Pons (tissue), 1 donor: ENCODE measurements around the gene KBTBD6.
"Not testable (repeated sequence)": the region's sequence is repeated elsewhere in the genome, so short reads cannot be mapped to it uniquely, and the experiment has no call there.

Source experiments
- DNase-seq: peaks from one replicate; pipeline ENCODE4 v3.0.0-alpha.2; 2016; ENCODE audit warnings: low spot score

KBTBD6 gene

DNA sequence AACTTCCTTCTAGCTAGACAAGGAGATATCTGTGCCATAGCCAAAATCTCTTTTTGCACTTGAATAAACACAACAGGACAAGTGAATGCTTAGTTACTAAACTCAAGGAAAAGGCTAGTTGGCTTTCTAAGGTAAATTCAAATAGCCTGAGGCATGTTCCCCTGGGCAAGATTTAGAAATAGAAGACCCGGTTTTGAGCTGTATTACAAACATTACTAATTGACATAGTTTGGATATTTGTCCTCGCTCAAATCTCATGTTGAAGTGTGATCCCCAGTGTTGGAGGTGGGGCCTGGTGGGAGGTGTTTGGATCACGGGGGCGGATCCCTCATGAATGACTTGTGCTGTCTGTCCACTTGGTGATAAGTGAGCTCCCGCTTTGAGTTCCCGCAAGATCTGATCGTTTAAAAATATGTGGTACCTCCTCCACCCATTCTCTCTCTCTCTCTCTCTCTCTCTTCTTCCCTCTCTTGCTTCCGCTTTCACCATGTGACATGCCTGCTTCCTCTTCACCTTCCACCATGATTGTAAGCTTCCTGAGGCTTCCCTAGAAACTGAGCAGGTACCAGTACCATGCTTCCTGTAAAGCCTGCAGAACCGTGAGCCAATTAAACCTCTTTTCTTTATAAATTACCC lies 3.9 kb upstream of the KBTBD6 start:
- no peak for DNase-seq

DNA sequence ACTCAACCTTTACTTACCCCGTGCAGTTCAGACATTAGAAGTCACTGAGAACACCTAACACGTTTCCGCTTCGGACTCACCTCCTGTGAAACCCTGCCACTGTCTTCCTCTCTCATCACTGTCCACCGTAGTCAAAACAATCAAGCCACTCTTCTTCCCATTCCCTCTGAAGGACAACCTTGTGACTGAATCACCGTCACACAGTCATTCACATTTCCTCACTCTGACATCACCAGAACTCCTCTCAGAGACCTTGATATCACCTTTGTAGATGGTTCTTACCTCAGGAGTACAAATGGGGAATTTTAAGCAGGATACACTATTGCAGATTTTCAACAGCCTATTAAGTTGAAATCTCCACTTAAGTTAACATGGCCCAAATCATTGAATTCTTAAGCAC lies 1.3 kb upstream of the KBTBD6 start:
- no peak for DNase-seq

DNA sequence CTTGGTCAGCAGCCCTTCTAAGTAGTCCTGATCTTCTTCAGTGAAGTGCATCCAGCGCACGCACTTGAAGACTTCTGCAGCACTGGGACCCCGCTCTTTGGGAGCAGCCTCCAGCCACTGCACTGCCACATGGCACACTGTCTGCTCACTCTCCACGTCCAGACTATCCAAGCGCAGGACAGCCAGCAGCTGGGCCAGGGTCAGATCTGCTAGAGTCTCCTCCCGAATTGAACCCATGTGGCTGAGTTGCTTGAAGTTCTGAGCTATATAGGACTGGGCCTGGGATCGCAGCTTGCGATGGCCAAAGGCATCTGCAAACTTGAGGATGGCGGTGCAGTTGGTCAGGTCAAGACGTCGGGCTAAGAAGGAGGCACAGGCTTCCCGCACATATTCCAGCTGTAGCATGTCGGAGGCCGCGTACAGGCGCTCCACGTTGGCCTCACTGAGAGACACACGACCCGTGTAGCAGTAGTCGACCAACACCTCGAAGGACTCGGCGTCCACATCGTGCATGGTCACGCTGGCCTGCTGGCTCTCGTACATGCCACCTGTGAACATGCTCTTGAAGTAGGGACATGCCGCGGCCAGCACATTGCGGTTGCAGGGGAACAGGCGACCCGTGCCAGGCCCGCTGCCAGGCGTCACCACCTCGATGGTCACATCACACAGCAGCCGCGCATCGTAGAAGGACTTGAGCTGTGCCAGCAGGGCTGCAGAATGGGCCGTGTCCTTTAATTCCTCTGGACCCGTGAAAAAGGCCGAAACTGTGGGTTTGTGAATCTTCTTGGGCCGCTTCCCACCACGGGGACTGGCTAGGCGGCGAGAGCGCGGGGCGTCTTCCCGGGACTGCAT lies 716 bp downstream of the KBTBD6 start:
- DNase-seq, result not testable (repeated sequence)

DNA sequence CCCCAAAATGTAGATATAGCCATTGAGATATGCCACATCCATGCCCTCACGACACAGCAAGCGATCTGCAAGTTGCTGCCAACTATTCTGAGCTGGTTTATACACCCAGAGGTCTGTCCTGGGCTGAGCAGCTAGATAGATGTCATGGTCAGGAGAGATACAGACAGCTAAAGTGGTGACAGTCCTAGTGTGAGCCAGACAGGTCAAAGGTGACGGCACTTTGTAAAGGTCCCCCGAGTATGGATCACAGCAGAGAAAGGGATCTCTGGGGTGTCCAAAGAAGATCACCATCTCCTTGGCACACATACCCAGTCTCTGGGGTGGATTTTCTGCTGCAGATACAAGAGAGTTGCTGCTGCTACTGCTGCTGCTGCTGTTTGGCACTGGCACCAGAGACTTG lies 1.4 kb downstream of the KBTBD6 start:
- DNase-seq, result not testable (repeated sequence)

DNA sequence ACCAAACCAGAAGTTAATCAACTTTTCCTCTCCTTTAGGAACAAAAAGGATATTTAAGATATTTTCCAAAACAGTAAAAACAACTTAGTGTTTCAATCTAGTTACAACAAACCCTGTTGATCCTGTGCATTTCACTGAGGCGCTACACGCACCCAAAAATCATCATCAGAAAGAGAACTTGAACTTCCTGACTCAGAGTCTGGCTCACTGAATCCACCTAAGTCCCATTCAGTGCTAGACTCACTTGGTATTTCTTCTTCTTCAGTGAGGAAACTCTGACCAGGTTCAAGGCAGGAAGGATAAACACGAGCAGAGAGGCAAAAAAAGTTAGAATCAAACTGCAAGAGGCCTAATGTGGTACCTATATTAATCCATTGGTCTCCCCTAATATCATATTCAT lies 2.2 kb downstream of the KBTBD6 start:
- no peak for DNase-seq

DNA sequence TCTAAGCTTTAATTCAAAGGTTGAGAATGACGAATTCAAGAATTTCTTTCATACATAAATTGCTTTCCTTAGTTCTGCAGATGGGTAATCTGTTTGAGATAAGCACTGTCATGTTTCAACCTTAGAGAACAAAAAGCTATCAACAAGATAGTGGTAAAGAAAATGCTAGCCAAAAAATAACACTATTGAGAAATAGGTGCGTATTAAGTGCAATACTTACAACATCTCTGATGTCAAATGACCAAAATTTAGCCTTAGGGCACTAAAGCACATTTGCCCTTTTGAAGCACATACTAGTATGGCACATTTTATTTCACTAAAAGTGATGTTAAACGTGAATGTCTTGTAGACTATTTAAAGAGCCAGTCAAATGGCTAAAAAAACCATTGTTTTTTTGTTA lies 4.9 kb downstream of the KBTBD6 start:
- no peak for DNase-seq

DNA sequence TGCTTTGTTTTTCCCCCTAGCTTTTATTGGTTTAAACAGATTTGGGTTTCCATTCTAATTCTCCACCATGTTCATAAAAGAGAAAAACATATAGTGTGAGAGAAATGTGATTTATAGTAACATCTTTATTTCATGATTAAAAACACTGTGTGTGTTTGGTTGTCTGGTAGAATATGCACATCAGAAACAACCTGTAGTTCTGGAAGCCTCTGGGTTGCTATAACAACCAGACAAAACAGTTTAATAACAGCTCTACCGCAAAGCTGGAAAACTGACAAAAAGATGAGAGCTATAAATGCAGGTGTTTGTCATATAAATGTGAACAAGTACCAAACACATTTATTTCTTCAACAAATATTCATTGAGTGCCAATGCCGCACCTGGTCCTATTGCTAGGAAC lies 9.8 kb downstream of the KBTBD6 start:
- DNase-seq, result no peak

DNA sequence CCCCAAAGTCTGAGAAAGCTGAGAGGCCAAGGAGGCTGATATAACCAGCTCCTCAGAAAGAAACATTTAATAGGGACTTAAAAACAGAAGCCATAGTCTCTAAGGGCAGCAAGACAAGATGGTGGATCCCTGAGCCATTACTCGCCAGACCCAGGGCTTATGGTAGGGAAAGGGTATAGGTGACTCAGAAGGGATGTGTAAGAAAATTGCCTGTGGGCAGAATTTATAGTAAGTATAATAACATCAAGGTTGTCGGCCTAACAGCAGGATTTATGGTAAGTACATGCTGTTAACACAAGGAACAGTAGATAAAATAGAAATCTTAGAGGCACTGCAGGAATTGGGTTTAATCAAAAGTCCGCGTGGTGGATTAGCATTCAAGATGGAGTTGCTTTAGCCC lies 14.7 kb downstream of the KBTBD6 start:
- DNase-seq, result no peak

DNA sequence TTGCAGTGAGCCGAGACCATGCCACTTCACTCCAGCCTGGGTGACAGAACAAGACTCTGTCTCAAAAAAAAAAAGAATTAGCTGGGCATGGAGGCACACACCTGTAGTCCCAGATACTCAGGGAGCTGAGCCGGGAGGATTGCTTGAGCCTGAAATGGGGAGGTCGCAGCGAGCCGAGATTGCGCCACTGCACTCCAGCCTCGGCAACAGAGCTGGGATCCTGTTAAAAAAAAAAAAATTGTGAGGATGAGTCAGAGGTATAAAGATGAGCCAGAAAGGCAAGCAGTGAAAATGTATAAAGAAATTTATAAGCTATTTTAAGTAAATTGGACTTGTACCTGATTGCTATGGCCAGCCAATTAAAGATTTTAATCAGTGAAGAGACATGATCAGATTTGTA lies 21.1 kb downstream of the KBTBD6 start:
- DNase-seq, result no peak

DNA sequence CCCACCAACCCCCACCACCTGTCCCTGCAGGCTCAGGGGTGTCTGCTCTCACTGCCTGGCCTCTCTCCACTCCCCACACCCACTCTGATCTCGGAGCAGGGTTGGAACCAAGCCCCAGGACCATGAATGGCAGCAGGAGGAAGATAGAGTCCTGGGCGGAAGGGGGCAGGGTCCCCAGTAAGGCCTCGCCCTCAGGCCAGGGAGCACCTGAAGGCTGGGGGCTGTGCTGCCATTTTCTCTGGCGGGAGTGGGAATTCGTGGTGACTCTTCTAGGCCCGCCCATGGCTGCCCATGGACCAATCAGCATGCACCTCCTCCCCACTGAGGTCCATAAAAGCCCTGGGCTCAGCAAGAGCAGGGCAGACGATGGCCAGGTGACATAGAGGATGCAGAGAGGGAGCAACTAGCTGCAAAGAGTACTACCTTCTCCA lies 25.0 kb downstream of the KBTBD6 start:
- DNase-seq, result no peak

DNA sequence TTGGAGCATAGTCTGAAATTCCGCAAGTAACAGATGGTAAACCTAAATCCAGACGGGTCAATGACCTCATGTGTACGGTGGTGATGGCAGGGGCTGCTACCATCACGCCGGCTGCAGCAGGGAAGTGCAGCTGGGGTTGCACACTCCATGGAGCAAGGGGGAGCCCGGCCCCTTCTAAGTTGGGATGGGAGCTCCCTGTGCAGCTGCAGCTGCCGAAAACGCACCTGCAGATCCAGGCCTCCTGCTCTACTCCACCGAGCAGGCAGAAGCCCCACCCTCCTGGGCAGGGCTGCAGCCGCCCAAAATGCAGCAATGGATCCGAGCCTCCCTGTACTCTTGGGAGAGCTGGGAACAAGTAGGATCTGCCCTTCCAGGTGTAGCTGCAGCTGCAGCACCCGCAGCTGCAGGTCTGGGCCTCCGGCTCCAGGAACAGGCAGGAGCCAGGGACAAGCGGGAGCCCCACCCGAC lies 25.5 kb downstream of the KBTBD6 start:
- DNase-seq, result no peak

DNA sequence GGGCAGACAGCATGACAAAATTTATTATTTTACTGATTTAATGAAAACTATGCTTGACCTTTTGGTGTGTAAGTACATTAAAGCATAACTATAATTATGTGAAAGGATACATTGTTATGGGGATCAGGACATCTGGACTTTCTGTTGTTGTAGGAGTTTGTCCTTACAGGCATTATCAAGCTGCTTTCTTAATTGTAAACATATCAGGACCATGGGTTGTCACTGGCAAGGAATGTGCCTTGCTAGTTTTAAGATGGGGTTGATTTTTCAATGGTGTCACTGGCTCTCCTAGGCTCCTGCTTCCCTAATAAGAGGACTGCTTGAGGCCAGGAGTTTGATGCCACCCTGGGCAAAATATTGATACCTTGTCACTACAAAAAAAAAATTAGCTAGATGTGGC lies 32.6 kb downstream of the KBTBD6 start:
- no peak for DNase-seq

DNA sequence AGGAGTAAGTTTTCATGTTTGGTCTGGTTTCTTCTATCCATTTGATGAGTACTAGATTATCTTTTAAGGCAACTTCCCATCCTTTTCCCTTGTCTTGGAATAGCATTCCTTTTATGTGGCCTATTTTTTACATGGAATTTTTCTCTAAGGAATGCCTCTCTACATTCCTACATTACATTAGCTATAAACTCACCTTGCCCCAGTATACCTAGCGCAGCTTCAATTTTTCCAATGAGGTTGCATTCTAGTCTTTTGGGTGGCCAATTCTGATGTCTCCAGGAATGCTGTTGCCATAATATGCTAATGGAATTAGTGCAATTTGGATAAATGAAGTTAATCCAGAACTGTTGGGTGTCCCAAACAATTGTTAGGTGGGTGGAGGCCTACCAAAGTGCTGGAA lies 33.8 kb downstream of the KBTBD6 start:
- no peak for DNase-seq

DNA sequence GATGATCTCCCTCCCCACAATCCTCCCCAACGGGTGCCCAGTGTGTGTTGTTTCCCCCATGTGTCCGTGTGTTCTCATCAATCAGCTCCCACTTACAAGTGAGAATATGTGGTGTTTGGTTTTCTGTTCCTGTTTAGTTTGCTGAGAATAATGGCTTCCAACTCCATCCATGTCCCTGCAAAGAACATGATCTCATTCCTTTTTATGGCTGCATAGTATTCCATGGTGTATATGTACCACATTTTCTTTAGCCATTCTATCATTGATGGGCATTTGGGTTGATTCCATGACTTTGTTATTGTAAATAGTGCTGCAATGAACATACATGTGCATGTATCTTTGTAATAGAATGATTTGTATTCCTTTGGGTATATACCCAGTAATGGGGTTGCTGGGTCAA lies 36.9 kb downstream of the KBTBD6 start:
- not testable (repeated sequence) for DNase-seq

DNA sequence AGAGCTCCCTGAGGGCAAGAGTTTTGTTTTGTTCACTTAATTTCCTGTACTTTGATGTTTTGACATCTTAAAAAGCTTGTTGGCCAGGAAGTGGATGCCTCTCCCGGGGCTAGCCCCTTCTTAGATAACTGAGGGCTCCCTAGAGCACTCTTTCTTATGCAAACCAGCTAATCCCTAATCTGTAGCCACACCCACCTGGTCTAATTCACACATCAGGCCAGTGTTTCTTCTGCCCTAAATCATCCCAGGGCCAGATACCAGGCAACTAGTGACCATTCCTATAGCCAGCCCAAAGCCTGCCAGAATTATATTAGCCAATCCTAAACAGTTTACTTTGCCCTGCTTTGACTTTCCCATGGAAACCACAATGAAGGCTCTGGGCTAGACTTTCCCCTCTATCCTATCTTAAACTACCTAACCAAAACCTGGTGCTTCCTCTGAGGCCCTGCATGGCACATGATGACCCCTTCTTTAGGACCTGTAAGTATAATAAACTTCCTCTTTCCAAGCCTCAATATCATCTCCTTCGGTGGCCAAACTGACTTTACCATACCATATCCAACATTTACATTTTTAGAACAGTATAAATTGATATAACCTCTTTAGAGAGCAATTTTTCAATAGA lies 46.5 kb downstream of the KBTBD6 start:
- DNase-seq, result no peak

DNA sequence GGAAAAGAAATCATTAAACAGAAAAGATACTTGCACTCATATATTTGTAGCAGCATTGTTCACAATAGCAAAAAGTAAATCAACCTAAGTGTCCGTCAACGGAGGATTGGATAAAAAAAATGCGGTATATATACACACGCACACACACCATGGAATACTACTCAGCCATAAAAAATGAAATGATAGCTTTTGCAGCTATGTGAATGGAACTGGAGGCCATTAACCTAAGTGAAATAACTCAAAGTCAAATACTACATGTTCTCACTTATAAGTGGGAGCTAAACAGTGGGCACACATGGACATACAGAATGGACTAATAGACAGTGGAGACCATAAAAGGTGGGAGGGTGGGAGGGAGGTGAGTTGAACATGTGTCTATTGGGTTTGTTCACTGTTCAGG lies 52.9 kb downstream of the KBTBD6 start:
- no peak for DNase-seq
